Measurements from ENCODE around the gene FRMD5.

Gene FRMD5

GRCh38 chr15:43923553-43923952, 271.5 kb downstream of the FRMD5 start:
- Histone ChIP-seq H2AFZ (ENCODE audit: low read depth, low read length) (no peak overlapping the region), H3K36me3 (replicated peaks; ENCODE audit: low read depth, low read length) (no peaks in the 10 kb centered on the region), H3K9me3 (ENCODE audit: insufficient read depth, low read length) (no peaks in the 10 kb centered on the region), H4K20me1 (ENCODE audit: insufficient read depth, low read length) (no peaks in the 10 kb centered on the region), H3K4me2 (ENCODE audit: low read length) (no peak overlapping the region), H3K27me3 (ENCODE audit: low read depth, low read length) (no peaks in the 10 kb centered on the region), H3K27ac (ENCODE audit: low read length) (no peak overlapping the region), H3K4me1 (ENCODE audit: low read length) (no peaks in the 10 kb centered on the region), H3K79me2 (ENCODE audit: low read length) (no peaks in the 10 kb centered on the region), H3K4me3 (ENCODE audit: low read length) (no peak overlapping the region), H3K9ac (ENCODE audit: low read length) (no peak overlapping the region)
- TF ChIP-seq EZH2phosphoT487 (IDR thresholded peaks at IDR 0.05; ENCODE audit: low read depth) (no peak), CTCF (IDR thresholded peaks at IDR 0.05; ENCODE audit: low read depth, low read length) (no peak)

GRCh38 chr15:43922021-43922420, 273.1 kb downstream of the FRMD5 start:
- Histone ChIP-seq H3K36me3 (replicated peaks; ENCODE audit: low read depth, low read length) (no peaks in the 10 kb centered on the region), H3K9ac (ENCODE audit: low read length) (no peak overlapping the region), H3K27me3 (ENCODE audit: low read depth, low read length) (no peaks in the 10 kb centered on the region), H4K20me1 (ENCODE audit: insufficient read depth, low read length) (no peaks in the 10 kb centered on the region), H3K9me3 (ENCODE audit: insufficient read depth, low read length) (no peaks in the 10 kb centered on the region), H3K4me1 (ENCODE audit: low read length) (no peaks in the 10 kb centered on the region), H3K27ac (ENCODE audit: low read length) (no peak overlapping the region), H3K4me2 (ENCODE audit: low read length) (no peak overlapping the region), H3K79me2 (ENCODE audit: low read length) (no peaks in the 10 kb centered on the region), H2AFZ (ENCODE audit: low read depth, low read length) (no peak overlapping the region), H3K4me3 (ENCODE audit: low read length) (no peak overlapping the region)
- no peak for TF ChIP-seq EZH2phosphoT487 (IDR thresholded peaks at IDR 0.05; ENCODE audit: low read depth)

- Histone ChIP-seq H3K9me3 (ENCODE audit: insufficient read depth, low read length) (no peaks in the 10 kb centered on the region), H4K20me1 (ENCODE audit: insufficient read depth, low read length) (no peaks in the 10 kb centered on the region), H3K27ac (ENCODE audit: low read length) (no peak overlapping the region), H3K79me2 (ENCODE audit: low read length) (no peaks in the 10 kb centered on the region), H2AFZ (ENCODE audit: low read depth, low read length) (no peak overlapping the region), H3K4me2 (ENCODE audit: low read length) (no peak overlapping the region), H3K36me3 (replicated peaks; ENCODE audit: low read depth, low read length) (no peaks in the 10 kb centered on the region), H3K4me1 (ENCODE audit: low read length) (no peaks in the 10 kb centered on the region), H3K9ac (ENCODE audit: low read length) (no peak overlapping the region), H3K27me3 (ENCODE audit: low read depth, low read length) (no peaks in the 10 kb centered on the region), H3K4me3 (ENCODE audit: low read length) (no peak overlapping the region)
- TF ChIP-seq EZH2phosphoT487 (IDR thresholded peaks at IDR 0.05; ENCODE audit: low read depth) (no peak), CTCF (IDR thresholded peaks at IDR 0.05; ENCODE audit: low read depth, low read length) (no peak)
Observed at GRCh38 chr15:43920815-43921214, 274.3 kb downstream of the FRMD5 start.

GRCh38 chr15:43920254-43920600, 274.8 kb downstream of the FRMD5 start:
- no peak overlapping the region for H3K4me3 ChIP-seq (ENCODE audit: low read length)
- no peak overlapping the region for H3K27ac ChIP-seq (ENCODE audit: low read length)
- no peaks in the 10 kb centered on the region for H3K9me3 ChIP-seq (ENCODE audit: insufficient read depth, low read length)
- TF ChIP-seq CTCF (IDR thresholded peaks at IDR 0.05; ENCODE audit: low read depth, low read length): no peak
- no peak for TF ChIP-seq EZH2phosphoT487 (IDR thresholded peaks at IDR 0.05; ENCODE audit: low read depth)
- H2AFZ ChIP-seq (ENCODE audit: low read depth, low read length): no peak overlapping the region
- H3K4me1 ChIP-seq (ENCODE audit: low read length): no peaks in the 10 kb centered on the region
- no peaks in the 10 kb centered on the region for H4K20me1 ChIP-seq (ENCODE audit: insufficient read depth, low read length)
- H3K9ac ChIP-seq (ENCODE audit: low read length): no peak overlapping the region
- no peak overlapping the region for H3K4me2 ChIP-seq (ENCODE audit: low read length)
- H3K79me2 ChIP-seq (ENCODE audit: low read length): no peaks in the 10 kb centered on the region
- H3K27me3 ChIP-seq (ENCODE audit: low read depth, low read length): no peaks in the 10 kb centered on the region
- H3K36me3 ChIP-seq (replicated peaks; ENCODE audit: low read depth, low read length): no peaks in the 10 kb centered on the region

Measured in OCI-LY3 (cell line).